HTR-8/SVneo (cell line): ENCODE results near the gene LDLRAD3.
"Not testable (repeated sequence)": the region's sequence is repeated elsewhere in the genome, so short reads cannot be mapped to it uniquely, and the experiment has no call there.

Source experiments
- DNase-seq: peaks from one replicate; pipeline ENCODE4 v3.0.0; 2011; ENCODE audit warnings: low spot score, mixed read lengths; ENCODE audit not compliant: insufficient read length
- FAIRE-seq: peaks from 2 replicates; lab custom pipeline; 2011; peaks lifted over from hg19 to GRCh38; lab: Jason Lieb, UNC

Gene LDLRAD3

DNA sequence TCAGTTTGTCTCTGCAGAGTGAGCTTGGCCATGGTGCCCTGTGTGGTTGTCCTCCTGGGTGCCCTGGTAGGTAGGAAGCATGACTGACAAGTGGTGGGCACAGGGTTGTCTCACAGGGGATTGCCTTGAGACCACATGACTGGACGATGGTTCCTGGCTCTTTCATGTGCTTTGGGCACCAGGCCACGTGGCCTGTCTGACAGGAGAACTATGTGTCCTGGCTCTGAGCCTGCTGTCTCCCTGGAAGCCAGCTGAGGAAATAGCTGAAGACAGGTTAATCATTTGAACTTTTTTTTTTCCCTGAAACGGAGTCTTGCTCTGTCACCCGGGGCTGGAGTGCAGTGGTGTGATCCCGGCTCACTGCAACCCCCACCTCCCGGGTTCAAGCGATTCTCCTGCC lies 93.2 kb downstream of the LDLRAD3 start:
- no peak for FAIRE-seq
- DNase-seq, result no peak

DNA sequence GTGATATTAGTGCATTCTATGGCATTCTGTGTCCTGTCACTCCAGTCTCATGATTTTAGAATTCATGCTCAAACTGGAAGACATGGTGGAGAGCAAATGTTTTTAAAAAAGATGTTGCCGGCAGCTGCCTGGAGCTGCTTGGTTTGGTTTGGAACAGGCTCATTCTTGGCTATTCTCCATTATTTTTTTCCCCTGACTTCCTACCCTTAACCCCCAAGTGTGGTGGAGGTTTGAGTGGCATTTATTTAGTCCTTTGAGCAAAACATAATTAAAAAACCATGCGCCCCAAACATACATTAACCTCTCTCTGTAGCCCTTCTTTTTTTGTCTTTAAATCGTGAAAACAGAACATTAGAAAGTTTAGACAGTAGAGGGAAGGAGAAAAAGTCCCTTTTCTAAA lies 94.7 kb downstream of the LDLRAD3 start:
- DNase-seq, result no peak
- no peak for FAIRE-seq

DNA sequence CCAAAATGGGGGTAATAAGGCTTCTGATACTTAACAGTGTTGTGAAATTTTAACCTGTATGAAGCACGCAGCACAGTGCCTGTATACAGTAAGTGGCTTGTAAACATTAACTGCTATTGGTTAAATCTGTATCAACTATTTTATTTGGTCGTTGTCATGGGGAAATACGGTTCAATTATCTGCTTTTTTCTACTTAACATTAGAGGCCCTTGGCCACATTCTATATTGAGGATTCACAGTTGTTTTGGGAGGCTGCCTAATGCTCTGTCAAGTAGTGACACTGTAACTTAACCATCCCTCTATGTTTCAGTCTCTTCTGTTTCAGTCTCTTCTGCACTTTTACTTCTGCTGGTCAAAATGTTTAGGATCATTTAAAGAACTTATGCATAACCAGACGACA lies 95.6 kb downstream of the LDLRAD3 start:
- no peak for DNase-seq
- no peak for FAIRE-seq

DNA sequence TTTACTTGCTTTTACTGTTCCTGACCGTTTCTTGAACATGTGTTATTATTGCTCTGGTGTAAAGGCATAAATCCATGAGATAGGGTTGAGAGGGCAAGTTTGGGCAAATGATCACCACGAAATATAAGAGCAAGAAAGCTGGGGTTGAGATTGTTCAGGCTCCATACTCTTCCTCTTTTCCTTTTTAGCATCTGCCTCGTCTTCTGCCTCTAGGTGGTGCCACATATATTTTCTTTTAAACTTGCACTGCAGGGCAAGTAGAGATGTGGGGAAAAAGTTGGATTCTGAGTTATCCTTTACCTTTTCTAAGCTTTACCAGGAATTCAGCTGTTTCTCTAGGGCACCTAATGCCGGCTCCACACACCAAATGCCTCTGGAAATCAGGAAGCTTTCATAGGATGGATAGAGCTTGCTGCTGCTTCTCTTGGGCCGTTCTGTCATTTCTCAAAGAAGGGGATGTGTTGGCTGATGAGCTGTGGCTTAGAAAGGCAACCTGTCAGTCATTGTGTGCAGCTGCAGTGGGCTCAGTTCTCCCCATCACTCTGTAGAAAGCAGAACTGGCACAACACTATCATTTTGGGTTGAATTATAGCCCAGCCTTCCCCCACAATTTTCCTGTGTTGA lies 98.2 kb downstream of the LDLRAD3 start:
- FAIRE-seq (no peak), DNase-seq (no peak)

DNA sequence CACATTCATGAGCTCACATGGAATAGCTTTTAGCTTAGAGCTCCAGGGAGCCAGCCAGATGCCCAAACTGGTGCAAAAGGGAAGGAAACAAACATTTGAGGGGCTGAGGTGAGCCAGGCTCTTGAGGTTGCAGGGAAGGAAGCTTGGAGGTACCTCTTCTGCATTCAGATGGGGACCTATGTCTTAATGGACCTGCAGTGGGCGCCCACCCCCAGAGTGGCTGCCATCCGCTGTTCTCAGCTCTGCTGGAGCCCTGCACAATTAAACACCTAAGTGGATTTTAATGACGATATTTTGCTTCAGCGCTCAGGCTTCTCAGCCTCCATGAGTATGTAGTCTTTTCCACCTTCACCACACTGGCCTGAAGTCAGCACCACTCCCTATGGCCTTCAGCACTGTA lies 100.8 kb downstream of the LDLRAD3 start:
- FAIRE-seq, result no peak
- no peak for DNase-seq

DNA sequence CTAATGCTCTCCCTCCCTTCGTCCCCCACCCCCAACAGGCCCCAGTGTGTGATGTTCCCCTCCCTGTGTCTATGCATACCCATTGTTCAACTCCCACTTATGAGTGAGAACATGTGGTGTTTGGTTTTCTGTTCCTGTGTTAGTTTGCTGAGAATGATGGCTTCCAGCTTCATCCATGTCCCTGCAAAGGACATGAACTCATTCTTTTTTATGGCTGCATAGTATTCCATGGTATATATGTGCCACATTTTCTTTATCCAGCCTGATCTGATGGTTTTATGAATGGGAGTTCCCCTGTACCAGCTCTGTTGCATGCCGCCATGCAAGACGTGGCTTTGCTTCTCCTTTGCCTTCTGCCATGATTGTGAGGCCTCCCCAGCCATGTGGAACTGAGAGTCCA lies 102.1 kb downstream of the LDLRAD3 start:
- not testable (repeated sequence) for FAIRE-seq, DNase-seq

DNA sequence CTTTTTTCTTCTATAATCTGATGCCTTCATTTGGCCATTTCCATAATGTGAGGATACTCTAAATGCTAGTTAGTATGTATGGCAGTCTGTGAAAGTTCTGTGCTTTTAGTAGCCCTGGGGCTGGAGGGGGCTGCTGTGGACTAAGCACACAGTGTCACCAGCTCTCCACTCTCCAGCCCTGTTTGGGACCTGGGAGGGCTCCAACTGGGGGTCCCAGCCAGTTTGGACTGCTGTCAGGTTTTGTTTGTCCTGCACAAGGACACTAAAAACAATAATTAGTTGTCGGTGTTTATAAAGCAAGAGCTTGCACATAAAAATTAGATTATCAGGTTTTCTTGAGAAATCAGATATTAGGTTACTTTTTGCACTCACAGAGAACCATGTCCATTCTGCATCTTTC lies 103.1 kb downstream of the LDLRAD3 start:
- no peak for DNase-seq
- FAIRE-seq, result no peak

DNA sequence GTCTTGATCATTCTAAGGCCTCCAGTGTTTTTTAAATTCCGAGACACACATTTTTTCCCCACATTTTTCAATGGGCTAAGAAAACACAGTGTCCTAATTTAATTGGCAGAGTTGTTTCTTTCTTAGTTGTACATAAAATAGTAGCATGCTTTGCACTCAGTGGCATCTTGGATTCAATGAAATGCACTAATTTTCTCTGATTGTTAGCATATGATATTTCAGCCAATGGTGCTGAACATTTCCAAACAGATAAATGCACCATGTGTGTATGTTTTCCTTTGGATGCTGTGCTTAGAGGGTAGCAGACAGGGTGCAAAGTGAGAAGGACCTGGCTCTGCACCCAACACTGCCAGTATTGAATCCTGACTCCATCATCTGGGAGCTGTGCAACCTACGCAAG lies 103.5 kb downstream of the LDLRAD3 start:
- FAIRE-seq (no peak), DNase-seq (no peak)

DNA sequence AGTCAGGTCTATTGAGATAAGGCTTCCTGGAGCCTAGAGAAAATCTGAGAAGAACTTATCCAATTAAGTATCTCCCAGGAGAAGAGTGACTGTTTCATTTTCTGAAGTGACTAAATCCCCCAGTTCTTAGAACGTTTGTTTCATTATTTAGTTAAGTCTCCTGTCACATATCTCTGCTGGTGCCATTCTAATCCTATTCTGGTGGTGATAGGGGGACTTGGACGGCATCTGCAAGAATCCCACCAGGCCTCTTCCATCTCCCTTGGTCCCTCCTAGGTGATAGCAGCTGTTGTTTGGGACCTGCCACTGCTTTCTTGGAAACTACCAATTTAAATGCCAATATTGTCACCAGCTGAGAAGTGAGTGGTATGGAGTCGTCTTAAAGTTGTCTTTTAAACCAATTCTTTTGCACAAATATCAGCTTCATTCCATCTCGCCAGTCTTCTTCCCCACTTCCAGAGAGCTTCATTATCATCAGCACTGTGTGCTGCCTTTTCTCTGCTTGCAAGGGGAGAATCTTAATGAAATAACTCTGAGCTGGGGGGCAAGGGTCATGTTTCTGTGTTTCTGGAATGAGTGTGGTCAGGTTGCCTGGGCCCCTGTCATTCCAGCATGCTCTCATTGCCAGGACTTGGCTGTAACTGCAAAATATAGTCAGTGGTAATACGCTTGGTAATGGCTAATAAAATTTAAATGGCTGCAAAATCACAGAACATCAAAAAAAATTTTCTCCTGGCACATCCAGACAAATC lies 104.8 kb downstream of the LDLRAD3 start:
- no peak for DNase-seq
- FAIRE-seq, result no peak

DNA sequence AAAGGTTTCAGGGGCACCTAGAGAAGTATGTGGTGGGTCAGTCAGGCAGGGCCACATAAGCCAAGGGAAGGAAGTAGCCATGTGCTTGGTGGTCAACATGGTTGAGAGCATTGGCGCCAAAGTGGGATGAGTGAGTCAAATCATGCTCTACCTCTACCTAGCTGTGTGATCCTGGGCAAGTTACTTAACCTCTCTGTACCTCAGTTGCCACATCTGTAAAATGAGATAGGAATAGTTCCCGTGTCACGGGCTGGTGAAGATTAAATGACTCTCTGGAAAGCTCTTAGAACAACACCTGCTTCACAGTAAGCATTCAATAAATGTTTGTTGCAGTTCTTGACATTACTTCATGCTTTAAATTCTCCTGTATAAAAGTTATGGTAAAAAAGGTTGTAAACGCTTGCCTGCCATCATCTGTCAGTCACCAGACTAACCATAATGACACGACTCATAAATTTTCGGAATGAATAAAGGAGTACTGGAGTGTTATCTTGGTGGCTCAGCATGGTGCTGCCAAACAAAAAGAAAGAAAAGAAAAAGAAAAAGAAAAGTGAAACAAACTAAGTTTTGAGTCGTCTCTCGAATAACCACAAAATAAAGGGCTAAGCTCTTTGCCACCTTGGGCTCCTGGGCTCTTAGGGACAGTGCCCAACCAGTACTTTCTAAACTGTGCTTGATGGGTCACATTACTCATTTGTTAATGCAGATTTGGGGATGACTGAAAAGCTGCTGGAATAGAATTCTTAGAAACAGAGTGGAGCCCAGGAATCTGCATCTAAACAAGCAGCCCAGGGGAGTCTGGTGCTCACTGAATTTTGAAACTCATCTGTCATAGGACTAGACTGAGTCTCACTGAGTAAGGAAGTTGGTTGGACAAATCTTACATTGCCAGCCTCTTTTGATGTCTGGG lies 107.6 kb downstream of the LDLRAD3 start:
- DNase-seq, result no peak
- FAIRE-seq, result no peak

DNA sequence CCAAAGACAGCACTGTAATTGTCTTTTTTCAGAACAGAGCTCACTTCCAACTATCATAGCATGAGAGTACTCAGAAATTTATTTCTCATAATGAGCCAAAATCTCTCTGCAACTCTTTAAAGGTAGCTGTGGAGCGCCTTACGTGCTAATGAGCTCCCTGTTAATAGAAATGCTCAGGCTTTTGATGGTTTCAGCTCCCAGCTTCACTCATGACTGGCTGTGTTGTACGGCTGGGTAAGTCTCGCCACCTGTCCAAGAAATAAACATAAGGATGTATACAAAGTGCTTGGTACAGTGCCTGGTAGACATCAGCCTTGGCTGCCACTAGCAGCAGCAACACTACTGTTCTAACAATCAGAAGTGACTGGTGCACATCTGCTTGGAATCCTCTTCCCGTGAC lies 109.4 kb downstream of the LDLRAD3 start:
- no peak for DNase-seq
- no peak for FAIRE-seq

DNA sequence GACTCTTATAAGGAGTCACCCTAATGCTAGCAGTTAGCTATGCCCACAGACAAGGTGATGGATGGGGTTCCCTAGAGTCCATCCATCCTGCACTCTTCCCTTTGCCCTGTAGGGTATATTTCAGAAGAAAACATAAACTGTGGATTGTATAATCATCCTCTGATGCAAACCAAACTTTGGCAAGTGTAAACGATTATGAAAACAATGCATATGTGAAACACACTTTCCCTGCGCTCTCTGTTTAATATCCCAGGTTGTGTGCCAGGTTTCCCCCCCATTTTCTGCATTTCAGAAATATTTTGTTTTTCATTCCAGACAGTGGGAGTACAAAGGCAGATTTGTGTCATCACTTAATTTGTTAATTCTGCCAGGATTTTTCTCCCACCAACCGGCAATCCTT lies 110.0 kb downstream of the LDLRAD3 start:
- no peak for DNase-seq
- no peak for FAIRE-seq

DNA sequence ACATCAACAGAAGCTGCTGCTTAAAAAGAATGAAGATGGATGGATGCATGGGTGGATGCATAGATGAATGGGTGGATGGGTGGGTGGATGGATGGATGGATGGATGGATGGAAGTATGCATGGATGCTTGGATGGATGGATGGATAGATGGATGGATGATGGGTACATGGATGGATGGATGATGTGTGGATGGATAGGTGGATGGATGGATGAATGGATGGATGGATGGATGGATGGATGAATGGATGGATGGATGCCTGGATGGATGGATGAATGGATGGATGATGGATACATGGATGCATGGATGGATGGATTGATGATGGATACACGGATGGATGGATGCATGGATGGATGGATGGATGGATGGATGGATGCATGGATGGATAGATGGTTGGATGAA lies 110.8 kb downstream of the LDLRAD3 start:
- FAIRE-seq, result peak; percentile 77
- DNase-seq, result no peak

DNA sequence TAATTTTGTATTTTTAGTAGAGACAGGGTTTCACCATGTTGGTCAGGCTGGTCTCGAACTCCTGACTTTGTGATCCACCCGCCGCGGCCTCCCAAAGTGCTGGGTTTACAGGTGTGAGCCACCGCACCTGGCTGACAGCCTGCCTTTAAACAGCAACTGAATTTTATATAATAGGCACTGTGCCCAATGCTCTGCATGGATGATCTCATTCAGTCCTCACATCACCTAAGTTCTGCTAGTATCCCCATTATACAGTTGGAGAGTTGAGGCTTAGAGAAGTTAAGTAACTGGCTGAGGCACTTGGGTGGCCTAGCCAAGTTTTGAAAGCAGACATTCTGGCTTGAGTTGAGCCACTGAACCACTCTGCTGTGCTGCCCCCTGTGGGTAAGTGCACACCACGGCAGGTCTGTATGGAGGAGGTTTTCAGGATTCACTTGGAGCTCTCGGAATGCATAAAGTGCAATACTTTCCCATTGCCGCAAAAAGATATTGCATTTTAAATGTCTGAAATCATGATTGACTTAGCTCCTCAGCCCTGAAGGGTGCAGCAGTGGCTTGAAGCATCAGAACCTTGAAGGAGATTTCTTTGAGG lies 112.4 kb downstream of the LDLRAD3 start:
- DNase-seq, result peak; percentile 22
- no peak for FAIRE-seq

DNA sequence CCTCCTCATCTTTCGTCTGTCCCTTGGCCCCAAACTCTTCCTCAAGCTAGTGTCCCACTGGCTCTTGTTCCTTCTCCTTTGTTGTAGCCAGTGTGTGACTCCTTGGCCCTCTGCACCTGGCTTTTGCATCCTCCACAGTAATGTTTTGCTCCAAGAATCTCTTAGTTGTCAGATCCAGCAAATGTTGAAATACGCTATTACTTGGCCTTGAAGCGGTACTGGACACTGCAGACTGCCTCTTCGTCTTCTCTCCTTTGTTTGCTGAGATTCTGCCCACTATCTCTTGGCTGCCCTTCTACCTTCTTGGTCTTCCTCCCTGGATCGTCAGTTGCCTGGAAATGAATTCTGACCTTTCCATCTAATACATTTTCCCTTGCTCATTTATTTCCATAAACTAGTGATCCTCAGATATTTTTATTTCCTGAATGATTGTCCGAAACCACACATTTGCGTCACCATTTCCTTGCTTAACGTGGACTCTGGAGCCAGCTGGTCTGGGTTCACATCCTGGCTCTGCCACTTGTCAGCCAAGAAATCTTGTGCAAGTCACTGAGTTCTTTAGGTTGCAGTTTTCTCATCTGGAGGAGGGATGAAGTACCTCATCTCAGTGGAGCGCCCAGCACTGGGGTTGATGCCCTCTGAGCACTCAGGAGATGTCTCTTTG lies 113.6 kb downstream of the LDLRAD3 start:
- DNase-seq, result no peak
- no peak for FAIRE-seq

DNA sequence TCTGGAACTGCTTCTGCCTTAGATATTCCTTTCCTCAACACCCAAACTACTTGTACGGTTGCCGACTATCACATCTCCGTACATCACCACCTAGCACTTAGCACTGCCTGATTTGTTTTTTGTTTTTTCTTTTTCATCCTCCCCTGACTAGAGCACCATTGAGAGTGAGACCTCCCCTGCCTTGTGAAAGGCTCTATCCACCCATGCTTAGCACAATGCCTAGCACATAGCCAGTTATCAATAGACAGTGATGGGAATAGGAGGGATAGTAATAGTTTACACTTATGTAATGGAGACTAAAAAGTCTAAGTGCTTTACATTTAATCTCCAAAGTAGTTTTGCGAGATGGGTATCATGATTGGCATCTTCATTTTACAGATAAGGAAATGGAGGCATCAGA lies 115.8 kb downstream of the LDLRAD3 start:
- FAIRE-seq, result no peak

DNA sequence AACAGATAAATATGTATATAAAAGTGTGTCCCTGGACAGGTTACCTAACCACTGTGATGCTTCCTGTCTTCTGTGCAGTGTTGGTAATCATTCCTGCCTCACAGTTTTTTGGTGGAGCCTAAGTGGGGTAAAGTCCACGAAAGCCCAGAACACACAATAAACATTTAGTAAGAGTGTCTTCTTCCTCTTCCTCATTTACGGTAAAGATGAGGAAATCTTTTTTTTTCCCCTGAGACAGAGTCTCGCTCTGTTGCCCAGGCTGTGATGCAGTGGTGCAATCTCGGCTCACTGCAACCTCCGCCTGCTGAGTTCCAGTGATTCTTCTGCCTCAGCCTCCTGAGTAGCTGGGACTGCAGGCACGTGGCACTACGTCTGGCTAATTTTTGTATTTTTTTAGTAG lies 117.1 kb downstream of the LDLRAD3 start:
- DNase-seq (no peak), FAIRE-seq (no peak)

More for the DNA sequence above, 115.8 kb downstream of the LDLRAD3 start:
- no peak for DNase-seq

DNA sequence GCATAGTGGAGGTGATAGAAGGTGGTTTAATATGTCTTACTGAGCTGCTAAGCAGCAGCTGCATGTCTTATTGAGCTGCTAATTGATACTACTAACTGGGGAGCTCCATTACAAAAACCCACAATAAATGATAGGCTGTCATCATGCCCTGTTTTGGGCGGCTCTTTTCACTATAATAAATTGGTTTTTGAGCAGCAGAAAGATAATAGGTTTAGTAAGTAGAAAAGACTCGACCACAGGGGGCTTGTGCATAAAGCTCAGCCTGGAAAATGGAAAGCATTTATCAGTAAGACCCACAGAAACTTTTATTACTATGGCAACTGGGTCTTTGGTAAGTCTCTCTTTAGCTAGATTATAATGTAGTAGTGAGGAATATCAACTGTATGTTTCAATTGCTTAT lies 117.6 kb downstream of the LDLRAD3 start:
- DNase-seq (no peak), FAIRE-seq (no peak)

DNA sequence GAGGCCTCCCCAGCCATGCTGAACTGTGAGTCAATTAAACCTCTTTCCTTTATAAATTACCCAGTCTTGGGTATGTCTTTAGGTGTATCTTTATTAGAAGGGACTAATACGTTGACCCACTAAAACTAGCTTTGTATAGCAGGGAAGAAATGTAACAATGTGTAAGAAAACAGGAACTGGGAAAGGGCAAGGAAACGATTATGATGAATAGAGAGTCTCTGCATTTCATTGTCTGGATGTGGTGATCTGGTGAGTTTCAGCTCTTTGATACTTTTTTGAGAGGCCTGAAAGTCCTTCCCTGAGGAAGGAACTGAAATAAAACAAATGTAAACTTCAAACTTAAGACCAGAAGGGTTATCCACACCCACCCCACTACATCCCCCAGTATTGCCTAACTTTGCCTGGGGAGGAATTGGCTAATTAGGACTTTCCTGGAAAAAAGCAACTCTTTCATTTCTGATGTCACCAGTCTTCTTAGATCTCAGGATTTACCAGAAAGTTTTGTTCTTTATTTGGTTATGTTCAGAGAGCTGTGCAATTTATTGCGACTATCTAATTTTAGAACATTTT lies 119.0 kb downstream of the LDLRAD3 start:
- no peak for DNase-seq
- FAIRE-seq, result no peak

DNA sequence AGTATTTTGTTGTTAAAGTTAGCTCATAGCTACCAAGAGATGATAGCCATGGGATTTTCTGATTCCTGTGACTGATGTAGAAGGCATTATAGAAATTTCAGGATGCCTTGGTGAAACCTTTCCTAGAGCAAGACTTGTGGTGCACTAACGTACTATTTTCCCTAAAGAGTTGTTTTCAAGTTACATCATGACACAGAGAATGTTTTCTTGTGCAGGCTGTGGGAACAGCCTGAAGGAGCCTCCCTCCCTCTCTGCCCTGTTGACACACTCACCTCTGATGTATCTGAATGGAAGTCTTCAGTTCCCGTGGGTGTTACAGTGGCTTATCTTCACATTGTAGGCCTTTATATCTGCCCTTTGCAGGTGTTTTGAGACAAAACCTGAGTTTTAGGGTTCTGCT lies 121.6 kb downstream of the LDLRAD3 start:
- no peak for FAIRE-seq
- DNase-seq, result no peak
